ENCODE data around the gene DDX27. TPM values are rescaled to one million over a fixed set of nuclear protein-coding genes. Genes with fewer than 3 reads are reported as not detected.

Gene DDX27
- total and polyA plus RNA-seq, 2 of the 13 experiments (the other 11 are each of a cell fraction or from before 2014, with no cell fraction given) = 42.6 to 72.8 TPM

DNA sequence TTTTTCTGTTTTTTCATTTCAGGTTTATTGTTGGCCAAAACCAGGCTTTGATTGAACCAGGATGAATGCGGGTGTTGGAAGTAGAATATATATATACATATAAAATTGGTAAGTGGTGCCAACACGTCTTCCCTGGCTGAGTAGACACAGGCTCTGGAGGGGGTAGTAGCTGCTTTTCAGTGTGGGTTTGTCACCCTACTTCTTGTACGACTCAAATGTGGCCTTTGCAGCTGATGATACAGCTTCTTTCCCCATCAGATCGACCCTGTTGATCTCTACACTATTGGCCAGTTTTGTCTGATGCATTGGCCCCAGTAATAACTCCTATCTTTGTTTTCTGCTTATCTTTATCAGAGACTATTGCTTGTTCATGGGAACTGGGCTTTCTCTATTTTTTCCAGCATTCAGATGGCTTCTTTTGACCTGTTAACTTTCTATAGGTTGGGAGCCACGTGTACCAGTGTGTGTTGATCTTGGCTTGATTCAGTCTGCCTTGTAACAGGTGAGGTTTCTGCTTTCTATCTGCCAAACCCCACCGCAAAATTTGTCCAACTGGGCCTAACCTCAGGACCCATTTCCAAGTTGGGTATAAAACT is 61.3 kb downstream of the DDX27 start (continued):
- TF ChIP-seq, protein P1, sequence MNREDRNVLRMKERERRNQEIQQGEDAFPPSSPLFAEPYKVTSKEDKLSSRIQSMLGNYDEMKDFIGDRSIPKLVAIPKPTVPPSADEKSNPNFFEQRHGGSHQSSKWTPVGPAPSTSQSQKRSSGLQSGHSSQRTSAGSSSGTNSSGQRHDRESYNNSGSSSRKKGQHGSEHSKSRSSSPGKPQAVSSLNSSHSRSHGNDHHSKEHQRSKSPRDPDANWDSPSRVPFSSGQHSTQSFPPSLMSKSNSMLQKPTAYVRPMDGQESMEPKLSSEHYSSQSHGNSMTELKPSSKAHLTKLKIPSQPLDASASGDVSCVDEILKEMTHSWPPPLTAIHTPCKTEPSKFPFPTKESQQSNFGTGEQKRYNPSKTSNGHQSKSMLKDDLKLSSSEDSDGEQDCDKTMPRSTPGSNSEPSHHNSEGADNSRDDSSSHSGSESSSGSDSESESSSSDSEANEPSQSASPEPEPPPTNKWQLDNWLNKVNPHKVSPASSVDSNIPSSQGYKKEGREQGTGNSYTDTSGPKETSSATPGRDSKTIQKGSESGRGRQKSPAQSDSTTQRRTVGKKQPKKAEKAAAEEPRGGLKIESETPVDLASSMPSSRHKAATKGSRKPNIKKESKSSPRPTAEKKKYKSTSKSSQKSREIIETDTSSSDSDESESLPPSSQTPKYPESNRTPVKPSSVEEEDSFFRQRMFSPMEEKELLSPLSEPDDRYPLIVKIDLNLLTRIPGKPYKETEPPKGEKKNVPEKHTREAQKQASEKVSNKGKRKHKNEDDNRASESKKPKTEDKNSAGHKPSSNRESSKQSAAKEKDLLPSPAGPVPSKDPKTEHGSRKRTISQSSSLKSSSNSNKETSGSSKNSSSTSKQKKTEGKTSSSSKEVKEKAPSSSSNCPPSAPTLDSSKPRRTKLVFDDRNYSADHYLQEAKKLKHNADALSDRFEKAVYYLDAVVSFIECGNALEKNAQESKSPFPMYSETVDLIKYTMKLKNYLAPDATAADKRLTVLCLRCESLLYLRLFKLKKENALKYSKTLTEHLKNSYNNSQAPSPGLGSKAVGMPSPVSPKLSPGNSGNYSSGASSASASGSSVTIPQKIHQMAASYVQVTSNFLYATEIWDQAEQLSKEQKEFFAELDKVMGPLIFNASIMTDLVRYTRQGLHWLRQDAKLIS (CRISPR knock-in tag; IDR thresholded peaks at IDR 0.05) = 0 out of 2 replicates have a peak, but pooled peaks have one; percentile 7
- TF ChIP-seq SOX6 (IDR thresholded peaks at IDR 0.05) (no peak), SOX6 (CRISPR knock-in tag; IDR thresholded peaks at IDR 0.05) (no peak; the same call in 1 of the 2 replicates), RBFOX2 (IDR thresholded peaks at IDR 0.05; ENCODE audit: low read depth, low read length) (no peak), NFIC (IDR thresholded peaks at IDR 0.05; ENCODE audit: low read length) (no peak), GABPB1 (CRISPR knock-in tag; IDR thresholded peaks at IDR 0.05) (no peak), ZNF644 (CRISPR knock-in tag; IDR thresholded peaks at IDR 0.05; ENCODE audit: low read depth) (no peak), MED8 (CRISPR knock-in tag; IDR thresholded peaks at IDR 0.05; ENCODE audit: insufficient replicate concordance) (no peak), KAT7 (CRISPR knock-in tag; IDR thresholded peaks at IDR 0.05; ENCODE audit: borderline replicate concordance) (no peak), SP2 (CRISPR knock-in tag; IDR thresholded peaks at IDR 0.05) (no peak), ZNF451 (CRISPR knock-in tag; IDR thresholded peaks at IDR 0.05) (0 out of 2 replicates have a peak, but pooled peaks have one; percentile 36), MIER2 (CRISPR knock-in tag; IDR thresholded peaks at IDR 0.05) (no peak), MED13 (CRISPR knock-in tag; IDR thresholded peaks at IDR 0.05) (0 out of 2 replicates have a peak, but pooled peaks have one; percentile 1), ZFP1 (CRISPR knock-in tag; IDR thresholded peaks at IDR 0.05) (no peak), ZNF557 (CRISPR knock-in tag; IDR thresholded peaks at IDR 0.05) (no peak), ZNF292 (CRISPR knock-in tag; IDR thresholded peaks at IDR 0.05; ENCODE audit: borderline replicate concordance, low read depth) (no peak), JARID2 (CRISPR knock-in tag; IDR thresholded peaks at IDR 0.05; ENCODE audit: insufficient replicate concordance) (no peak)
- TF ChIP-seq, protein P2, sequence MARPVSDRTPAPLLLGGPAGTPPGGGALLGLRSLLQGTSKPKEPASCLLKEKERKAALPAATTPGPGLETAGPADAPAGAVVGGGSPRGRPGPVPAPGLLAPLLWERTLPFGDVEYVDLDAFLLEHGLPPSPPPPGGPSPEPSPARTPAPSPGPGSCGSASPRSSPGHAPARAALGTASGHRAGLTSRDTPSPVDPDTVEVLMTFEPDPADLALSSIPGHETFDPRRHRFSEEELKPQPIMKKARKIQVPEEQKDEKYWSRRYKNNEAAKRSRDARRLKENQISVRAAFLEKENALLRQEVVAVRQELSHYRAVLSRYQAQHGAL (CRISPR knock-in tag; IDR thresholded peaks at IDR 0.05; ENCODE audit: not compliant biosample characterization) = no peak
- TF ChIP-seq, protein P3, sequence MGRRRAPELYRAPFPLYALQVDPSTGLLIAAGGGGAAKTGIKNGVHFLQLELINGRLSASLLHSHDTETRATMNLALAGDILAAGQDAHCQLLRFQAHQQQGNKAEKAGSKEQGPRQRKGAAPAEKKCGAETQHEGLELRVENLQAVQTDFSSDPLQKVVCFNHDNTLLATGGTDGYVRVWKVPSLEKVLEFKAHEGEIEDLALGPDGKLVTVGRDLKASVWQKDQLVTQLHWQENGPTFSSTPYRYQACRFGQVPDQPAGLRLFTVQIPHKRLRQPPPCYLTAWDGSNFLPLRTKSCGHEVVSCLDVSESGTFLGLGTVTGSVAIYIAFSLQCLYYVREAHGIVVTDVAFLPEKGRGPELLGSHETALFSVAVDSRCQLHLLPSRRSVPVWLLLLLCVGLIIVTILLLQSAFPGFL (CRISPR knock-in tag; IDR thresholded peaks at IDR 0.05) = peak; percentile 13; the same call in 1 of the 2 replicates
- TF ChIP-seq, protein P4, sequence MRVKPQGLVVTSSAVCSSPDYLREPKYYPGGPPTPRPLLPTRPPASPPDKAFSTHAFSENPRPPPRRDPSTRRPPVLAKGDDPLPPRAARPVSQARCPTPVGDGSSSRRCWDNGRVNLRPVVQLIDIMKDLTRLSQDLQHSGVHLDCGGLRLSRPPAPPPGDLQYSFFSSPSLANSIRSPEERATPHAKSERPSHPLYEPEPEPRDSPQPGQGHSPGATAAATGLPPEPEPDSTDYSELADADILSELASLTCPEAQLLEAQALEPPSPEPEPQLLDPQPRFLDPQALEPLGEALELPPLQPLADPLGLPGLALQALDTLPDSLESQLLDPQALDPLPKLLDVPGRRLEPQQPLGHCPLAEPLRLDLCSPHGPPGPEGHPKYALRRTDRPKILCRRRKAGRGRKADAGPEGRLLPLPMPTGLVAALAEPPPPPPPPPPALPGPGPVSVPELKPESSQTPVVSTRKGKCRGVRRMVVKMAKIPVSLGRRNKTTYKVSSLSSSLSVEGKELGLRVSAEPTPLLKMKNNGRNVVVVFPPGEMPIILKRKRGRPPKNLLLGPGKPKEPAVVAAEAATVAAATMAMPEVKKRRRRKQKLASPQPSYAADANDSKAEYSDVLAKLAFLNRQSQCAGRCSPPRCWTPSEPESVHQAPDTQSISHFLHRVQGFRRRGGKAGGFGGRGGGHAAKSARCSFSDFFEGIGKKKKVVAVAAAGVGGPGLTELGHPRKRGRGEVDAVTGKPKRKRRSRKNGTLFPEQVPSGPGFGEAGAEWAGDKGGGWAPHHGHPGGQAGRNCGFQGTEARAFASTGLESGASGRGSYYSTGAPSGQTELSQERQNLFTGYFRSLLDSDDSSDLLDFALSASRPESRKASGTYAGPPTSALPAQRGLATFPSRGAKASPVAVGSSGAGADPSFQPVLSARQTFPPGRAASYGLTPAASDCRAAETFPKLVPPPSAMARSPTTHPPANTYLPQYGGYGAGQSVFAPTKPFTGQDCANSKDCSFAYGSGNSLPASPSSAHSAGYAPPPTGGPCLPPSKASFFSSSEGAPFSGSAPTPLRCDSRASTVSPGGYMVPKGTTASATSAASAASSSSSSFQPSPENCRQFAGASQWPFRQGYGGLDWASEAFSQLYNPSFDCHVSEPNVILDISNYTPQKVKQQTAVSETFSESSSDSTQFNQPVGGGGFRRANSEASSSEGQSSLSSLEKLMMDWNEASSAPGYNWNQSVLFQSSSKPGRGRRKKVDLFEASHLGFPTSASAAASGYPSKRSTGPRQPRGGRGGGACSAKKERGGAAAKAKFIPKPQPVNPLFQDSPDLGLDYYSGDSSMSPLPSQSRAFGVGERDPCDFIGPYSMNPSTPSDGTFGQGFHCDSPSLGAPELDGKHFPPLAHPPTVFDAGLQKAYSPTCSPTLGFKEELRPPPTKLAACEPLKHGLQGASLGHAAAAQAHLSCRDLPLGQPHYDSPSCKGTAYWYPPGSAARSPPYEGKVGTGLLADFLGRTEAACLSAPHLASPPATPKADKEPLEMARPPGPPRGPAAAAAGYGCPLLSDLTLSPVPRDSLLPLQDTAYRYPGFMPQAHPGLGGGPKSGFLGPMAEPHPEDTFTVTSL (CRISPR knock-in tag; IDR thresholded peaks at IDR 0.05; ENCODE audit: borderline replicate concordance) = no peak
